GDM1 (cell line): Measurements from ENCODE around the gene NEU1.
"Not testable (repeated sequence)": the region's sequence is repeated elsewhere in the genome, so short reads cannot be mapped to it uniquely, and the experiment has no call there.

Experiments used
- DNase-seq: peaks from one replicate; lab custom pipeline; 2025; lab: John Stamatoyannopoulos, UW

Gene NEU1

DNA sequence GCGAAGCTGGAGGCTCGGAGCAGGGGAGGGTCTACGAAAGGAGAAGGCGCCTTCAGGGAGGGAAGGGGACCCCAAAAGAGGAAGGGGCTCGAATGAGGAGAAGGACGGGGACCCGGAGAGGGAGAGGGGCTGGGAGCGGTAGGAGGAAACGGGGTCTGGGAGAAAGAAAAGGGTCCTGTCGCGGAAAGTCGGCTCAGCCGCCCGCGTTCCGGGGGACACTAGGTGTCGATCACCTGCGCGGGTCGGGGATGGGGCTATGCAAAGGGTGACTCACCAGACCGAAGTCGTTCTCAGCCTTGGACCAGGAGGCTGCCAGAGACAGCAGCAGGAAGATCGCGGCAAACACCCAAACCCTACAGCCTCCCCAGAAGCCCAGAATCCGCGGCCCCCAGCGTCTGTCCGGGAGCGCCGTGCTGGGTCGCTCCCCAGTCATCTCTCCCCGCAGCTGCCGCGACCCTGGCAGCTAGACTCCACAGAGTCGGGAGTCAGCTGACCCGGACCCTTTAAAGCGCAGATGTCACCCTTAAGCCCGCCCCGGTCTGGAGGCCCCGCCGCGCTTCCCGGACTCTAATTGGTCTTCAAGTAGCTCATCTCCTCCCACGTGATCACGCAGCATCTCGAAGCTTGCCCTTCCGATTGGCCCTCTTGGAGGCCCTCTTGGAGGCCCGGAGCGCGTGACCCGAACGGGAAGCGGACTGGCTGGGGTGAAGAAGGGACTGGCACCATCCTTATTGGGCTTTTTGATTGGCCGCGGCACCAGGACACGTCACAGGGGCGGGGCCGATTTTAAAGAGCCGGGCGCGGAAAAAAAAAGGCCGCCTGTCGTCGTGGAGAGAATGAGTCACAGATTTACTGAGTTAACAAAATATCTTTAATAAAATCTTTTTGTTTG lies at the start of gene NEU1:
NEU1 (minus strand) TSS at position 478 of the 892 bp plus-strand sequence; CDS start at position 433, 45 bp downstream.
- peak; percentile 100 for DNase-seq

DNA sequence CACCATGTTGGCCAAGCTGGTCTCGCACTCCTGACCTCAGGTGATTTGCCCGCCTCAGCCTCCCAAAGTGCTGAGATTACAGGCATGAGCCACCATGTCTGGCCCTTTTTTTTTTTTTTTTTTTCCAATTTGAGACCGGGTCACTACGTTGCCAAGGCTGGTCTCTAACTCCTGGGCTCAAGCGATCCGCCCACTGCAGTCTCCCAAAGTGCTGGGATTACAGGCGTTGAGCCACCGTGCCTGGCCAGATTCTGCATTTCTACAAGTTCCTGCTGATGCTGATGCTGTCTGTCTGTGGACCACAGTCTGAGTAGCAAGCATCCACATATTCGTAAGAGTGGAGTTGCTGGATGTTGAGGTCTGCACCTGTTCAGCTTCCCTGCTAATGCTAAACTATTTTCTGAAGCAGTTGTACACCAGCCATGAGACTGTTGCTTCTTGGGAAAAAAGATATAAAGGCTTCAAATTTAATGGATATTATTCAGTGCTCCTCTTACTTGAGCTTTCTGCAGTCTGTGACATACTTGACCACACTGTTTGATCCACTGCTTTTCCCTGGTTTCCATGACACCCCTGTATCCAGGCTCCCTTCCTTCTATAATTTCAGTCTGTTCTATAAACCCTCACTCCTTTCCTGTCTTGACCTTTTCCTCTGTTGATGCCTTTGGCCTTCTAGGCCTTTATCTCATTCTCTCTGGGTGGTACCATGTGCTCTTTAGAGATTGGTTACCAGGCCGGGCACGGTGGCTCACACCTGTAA lies 49.4 kb upstream of the NEU1 start:
- no peak for DNase-seq

DNA sequence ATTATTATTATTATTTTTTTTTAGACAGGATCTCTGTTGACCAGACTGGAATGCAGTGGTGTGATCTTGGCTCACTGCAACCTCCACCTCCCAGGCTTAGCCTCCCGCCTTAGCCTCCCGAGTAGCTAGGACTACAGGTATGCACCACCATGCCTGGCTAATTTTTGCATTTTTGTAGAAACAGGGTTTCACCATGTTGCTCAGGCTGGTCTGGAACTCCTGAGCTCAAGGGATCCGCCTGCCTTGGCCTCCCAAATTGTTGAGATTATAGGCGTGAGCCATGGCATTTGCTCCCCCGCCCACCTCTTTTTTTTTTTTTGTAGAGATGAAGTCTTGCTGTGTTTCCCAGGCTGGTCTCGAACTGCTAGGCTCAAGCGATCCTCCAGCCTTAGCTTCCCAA lies 46.7 kb upstream of the NEU1 start:
- not testable (repeated sequence) for DNase-seq

DNA sequence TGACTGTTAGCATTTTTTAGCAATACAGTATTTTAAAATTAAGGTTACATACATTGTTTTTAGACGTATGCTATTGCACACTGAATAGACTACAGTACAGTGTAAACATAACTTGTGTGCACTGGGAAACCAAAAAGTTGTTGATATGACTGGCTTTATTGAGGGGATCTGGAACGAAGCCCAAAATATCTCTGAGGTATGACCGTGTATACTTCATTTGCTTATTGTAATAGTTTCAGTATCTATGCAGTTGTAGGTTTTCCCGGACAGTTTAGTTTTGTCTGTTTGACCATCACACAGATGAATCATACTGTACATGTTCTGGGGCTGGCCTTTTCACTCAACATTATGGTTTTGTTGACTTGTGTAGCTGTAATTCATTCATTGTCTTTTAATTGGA lies 46.2 kb upstream of the NEU1 start:
- DNase-seq: no peak

DNA sequence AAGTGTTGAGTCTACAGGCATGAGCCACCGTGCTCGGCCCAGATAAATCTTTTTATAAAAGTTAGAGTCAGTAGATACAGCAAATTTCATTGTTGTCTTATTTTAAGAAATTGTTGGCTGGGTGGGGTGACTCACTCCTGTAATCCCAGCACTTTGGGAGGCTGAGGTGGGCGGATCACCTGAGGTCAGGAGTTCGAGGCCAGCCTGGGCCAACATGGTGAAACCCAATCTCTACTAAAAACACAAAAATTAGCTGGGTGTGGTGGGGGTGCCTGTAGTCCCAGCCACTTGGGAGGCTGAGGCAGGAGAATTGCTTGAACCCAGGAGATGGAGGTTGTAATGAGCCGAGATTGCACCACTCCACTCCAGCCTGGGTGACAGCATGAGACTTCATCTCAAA lies 45.6 kb upstream of the NEU1 start:
- DNase-seq: not testable (repeated sequence)

DNA sequence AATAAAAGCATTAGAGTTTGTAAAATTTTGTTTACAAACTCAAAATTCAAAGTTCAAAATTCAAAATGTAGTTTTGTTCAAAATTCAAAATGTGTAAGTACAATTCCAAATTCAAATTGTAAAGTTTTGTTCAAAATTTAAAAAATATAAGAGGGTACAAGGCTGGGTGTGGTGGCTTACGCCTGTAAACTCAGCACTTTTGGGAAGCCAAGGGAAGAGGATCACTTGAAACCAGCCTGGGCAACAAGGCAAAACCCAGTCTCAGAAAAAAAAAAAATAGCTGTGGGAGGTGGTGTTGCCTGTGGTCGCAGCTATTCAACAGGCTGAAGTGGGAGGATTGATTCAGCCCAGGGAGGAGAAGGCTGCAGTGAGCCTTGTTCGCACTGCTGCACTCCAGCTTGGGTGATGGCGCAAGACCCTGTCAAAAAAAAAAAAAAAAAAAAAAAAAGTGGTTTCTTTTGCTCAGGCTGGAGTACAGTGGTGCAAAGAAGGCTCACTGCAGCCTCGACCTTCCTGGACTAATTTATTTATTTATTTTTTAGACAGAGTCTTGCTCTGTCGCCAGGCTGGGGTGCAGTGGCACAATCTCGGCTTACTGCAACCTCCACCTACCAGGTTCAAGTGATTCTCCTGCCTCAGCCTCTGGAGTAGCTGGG lies 44.7 kb upstream of the NEU1 start:
- peak; percentile 44 for DNase-seq

DNA sequence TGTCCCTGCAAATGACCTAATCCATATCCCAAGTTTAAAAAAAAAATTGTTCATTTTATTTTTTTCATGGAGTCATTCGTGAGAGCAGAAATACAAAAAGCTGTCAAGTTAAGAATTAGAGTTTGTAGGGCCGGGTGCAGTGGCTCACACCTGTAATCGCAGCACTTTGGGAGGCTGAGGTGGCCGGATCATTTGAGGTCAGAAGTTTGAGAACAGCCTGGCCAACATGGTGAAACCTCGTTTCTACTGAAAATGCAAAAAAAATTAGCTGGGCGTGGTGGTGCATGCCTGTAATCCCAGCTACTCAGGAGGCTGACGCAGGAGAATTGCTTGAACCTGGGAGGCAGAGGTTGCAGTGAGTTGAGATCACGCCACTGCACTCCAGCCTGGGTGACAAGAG lies 44.1 kb upstream of the NEU1 start:
- DNase-seq: not testable (repeated sequence)

DNA sequence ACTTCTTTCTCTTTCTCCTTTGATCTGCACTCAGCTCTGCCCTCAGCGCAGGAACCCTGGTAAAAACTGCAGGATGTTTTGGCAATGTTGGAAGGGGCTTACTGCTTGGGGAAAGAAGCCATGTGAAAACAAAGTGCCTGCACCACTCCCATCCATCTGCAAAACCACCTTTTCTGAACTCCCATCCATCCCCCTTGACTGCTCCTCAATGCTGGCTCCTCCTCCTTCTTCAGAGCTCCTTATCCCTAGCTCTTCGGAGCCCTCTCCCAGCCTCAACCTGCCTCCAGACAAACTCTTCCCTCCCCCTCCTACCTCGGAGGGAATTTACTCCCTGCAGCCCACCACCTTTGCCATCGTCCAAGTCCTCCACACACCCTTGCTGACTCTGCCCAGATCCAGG lies 43.5 kb upstream of the NEU1 start:
- DNase-seq: no peak

DNA sequence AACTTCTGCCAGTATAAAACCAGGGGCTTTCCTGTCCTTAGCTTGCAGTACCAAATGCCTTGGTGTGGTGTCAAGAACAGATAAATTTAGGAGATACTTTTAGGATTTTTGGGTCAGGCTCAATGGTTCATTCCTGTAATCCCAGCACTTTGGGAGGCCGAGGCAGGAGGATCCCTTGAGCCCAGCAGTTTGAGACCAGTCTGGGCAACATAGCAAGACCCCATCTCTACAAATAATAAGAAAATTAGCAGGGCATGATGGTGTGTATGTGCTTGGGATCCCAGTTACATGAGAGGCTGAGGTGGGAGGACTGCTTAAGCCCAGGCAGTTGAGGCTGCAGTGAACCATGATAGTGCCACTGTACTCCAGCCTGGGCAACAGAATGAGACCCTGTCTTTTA lies 42.4 kb upstream of the NEU1 start:
- no peak for DNase-seq

DNA sequence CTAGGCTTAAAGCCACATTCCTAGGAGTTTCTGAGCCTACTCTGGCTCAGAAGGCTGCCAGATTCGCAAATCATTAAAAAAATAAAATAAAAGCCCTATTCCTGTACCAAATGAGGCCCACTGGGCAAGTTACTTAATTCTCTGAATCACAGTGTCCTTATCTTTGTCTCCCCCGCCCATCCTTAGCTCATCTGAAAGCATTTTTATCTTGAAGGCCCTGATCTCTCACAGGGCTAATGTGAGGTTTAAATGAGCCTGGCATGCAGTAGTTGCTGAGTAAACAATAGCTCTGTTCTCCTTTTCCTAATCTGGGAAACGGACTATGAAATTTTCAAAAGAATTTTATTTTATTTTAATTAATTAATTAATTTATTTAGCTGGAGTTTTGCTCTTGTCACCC lies 41.3 kb upstream of the NEU1 start:
- DNase-seq: no peak

DNA sequence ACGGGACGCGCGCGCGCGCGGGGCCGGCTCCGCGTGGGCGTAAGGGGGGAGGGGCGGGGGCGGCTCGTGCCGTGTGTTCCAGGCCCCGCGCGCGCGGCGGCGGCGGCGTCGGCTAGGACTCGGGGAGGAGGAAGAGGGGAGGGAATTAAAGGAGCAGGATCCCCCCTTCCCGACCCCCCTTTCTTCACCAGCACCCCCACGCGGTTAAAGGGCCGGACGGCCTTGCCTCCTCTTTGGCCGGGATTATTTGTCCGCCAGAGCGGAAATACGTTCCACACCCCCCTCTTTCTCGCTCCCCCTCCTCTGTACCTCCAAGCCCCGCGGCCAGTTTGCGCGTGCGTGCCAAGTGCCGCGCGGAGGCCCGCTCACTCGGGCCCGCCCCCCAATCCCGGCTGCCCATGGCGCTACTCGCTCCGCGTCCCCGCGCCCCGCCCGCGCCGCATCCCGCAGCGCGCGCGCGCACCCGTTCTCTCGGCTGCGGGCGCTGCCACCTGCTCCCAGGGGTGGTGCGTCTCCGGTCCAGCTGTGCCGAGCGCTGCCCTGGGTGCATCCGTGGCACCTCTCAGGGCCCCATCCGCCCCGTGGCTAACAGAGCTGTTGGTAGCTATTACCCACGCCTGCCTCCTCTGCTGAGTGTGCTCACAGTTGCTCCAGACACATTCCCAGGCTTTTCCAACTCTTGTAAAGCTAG lies 39.5 kb upstream of the NEU1 start, which contains the start of gene ZBTB12:
ZBTB12 (minus strand) TSS at position 134 of the 691 bp plus-strand sequence. CDS start 781 bp downstream, outside the sequence.
- DNase-seq: peak; percentile 82

DNA sequence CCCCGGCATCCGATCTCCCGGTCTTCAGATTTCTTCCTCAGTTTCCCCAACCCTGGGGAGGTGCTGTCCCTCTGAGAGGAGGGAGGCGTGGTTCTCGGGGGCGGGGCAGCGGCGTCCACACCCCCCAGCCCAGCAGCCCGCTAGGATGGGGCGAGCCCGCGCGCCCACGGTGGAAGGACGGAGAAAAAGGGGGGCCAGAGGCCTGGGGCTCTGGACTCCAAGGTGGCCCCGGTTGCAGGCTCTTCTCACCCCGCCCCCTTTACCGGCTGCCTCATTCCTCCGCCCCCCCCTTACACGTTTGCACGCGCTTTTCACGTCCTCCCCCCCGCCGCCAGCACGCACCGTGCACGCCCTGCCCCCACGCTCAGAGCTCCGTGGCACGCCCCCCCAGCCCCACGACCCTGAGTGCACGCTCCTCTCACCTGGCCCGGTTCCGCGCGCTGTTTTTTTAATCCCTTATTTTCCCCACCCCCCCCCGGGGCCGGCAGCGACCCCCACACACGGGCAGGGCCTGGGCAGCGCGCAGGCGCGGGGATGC lies 38.9 kb upstream of the NEU1 start:
- DNase-seq: peak; percentile 49

DNA sequence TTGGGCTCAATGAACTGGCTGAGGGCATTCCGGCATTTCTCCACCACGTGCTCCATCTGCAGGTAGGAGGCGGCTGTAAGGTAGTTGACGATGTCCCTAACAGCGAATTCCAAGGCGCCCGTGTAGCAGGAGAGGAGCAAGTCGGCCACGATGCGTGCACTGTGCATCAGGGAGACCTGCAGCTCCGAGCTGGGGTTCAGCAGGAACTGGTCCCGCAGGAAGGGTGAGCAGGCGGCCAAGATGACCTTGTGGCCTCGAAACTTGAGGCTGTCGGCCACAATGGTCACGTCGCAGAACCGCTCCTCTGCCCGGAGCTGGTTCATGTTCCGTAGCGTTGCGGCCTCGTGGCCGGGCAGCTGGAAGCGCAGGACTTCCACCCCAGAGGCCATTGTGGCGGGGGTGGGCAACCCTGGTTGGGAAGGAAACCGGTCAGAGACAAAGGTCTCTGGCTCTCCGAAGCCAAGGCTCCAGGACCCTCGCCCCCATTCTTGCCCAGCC lies 38.3 kb upstream of the NEU1 start:
- no peak for DNase-seq

DNA sequence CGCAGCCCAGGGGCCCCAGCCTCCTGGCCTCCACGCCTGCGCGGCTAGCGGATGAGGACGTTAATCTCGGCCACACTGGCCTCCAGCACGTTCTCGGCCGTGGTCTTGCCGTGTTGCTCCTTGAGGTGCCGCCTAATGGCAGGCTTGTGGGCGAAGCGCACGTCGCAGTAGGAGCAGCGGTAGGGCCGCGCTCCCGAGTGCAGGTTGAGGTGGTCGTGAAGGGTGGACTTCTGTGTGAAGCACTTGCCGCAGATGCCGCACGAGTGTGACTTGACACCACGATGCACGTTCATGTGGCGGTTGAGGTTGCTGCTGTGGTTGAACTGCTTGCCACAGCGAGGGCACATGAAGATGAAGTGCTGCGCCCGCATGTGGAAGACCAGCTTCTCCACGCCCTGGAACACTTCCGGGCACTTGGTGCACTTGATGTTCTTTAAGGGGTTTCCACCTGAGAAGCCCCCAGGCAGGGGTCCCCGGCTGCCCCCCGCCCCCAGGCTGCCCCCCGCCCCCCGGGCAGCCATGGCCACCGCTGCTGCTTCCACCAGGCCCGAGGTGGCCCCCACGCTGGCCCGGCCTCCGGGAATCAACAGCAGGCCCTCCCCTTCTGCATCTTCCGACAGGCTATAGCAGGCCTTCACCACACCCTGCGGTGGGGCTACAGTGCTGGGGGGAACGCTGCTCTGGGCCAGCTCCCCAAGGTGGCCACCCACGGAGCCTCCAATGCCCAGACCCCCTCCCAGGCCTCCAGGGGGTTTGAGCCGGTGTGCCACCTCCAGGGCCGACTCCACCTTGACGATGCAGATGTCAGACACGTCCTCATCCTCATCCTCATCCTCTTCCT lies 37.5 kb upstream of the NEU1 start:
- DNase-seq: no peak

DNA sequence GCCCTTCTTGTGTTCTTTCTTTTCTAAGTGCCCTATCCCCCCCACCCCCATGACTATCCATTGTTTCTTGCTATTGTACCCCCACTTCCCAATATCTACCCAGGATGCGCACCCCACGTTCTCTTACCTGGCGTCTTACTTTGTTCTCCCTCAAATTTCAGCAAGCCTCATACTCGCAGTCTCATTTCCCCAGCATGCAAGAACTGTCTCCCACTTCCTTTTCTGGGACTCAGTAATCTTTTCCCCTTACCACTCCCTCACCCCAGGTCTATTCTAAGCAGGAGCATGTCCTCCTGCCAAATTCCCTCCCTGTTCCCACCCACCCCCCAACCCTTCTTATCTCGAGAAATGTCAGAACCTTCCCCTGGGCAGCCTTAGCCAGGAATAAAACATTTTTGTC lies 36.6 kb upstream of the NEU1 start:
- DNase-seq: no peak

DNA sequence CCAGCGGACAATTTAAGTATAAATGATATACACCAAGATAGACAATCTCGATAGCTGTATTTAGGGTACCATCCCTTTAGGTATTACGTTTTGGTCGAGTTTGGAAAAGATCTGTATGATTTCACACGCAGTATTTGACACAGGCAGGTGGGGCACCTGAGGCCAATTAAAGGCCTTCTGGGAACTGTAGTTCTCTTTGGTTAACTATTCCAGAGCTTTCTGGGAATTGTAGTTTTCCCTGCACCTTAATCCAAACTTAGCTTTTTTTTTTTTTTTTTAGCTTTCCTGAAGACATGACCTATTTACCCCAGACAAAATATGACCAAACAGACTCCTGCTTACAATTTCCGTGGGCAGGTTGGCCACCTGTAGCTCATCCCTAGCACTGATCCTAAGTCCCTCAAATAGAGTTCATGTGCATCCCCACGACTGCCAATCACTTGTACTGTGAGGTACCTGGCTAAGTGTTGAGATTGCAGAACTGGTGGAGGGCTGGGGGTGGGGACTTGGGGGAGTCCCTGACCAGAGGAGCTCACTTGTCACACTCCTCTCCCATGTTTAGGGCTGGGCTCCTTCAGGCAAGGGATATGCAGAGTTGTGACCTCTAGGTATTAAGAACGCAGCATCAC lies 35.9 kb upstream of the NEU1 start:
- DNase-seq: no peak

DNA sequence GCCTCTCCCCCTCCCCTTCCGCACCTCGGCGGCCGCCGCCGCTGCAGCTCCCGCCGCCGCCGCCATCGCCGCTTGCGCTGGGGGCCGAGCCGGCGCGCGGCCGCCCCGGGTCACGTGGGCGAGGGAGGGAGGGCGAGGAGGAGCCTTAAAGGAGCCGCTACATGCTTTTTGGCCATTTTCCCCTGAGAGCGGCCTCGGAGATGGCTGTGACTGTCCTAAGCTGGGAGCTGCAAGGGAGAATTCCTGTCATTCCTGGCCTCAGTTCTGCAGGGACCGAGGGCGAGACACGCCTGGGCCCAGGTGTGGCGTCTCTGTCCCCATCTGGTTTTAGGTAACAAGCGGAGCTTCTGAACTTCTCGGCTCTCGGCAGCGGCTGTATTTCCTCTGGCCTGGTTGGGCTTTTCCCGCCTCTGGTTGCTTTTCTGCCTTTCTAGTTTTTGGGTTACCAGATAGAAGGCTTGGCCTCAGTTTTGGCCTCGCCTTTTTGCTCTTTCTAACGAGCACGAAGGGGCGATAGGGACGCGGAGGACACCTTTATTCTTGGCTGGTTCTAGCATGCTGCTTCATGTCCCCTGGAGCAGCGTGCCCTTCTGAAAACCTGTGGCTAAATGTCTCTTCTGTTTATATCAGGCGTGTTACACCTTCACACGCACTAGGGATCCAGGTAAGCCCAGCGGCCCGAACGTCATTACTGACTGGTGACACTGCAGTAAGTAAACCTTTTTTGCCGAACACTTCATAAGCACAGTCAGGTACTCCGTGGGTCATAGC lies 35.2 kb upstream of the NEU1 start, which contains the start of gene EHMT2:
EHMT2 (minus strand) TSS at position 87 of the 771 bp plus-strand sequence; CDS start at position 66, 21 bp downstream.
- peak; percentile 75 for DNase-seq

DNA sequence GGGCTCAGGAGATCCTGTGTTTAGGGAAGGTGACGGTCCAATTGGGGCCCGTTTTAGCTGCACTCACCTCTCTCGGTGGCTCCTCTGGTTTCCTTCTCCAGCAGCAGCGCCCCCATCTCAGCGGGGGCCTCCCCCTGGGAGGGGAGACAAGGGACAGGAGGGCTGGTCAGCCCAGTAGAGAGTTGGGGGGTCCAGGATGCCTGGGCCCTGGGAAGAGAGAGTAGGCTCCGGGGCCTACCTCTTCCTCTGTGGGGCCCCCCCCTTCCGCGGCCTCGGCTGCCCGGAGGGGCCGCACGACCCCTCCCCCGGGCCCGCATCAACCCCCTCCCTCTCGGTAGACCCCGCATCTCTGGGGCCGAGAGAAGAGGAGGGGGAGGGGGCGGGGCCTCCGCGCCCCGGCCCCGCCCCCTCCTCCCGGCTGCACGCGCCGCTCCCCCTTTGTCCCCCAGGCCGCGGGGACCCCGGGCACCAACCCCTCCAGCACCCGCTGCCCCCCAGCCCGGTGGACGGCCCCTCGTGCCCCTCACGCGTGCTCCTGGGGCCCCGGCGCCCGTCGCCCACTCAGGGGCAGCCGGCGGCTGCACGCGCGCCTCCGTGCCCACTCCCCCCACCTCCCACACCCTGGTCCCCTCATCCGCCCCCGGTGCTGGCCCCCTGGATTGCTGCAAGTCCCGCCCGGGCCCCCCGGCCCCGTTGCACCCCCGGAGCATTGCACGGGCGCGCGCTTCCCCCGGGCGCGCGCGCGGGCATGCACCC lies 34.4 kb upstream of the NEU1 start:
- no peak for DNase-seq
